GM12878 (cell line): ENCODE measurements around the gene PRRG1. TPM values are rescaled to one million over a fixed set of nuclear protein-coding genes. Genes with fewer than 3 reads are reported as not detected.
"Not testable (repeated sequence)": the region's sequence is repeated elsewhere in the genome, so short reads cannot be mapped to it uniquely, and the experiment has no call there.

Source experiments
- ATAC-seq: fragments of 200-7000 bp; cut with Tn5 transposase; 3 replicates; pipeline ENCODE4 v1.9.1; 2020; ENCODE audit warnings: mild to moderate bottlenecking, moderate library complexity
- BruUV-seq: library from RNA; stranded (reverse); fragments of 400-500 nt; replicated peaks from 2 replicates; lab custom pipeline; 2021; lab: Mats Ljungman, UMichigan
- CTCF ChIA-PET: fragments of 300-600 bp; sonication (Branson Sonifier 250); formaldehyde crosslinking; extraction: SDS; loops from one replicate; lab custom pipeline; 2021; ENCODE audit warnings: inconsistent platforms; lab: Yijun Ruan, JAX
- POLR2A ChIA-PET: fragments of 350-600 bp; formaldehyde crosslinking; extraction: SDS; loops from one replicate; lab custom pipeline; 2021; ENCODE audit warnings: inconsistent platforms; lab: Charles Lee
- RAD21 ChIA-PET: fragments of 300-600 bp; sonication (Branson Sonifier 250); formaldehyde crosslinking; loops from one replicate; lab custom pipeline; 2023; ENCODE audit warnings: antibody characterized with exemption; ENCODE audit not compliant: unreplicated experiment; lab: Charles Lee
- SMC1A ChIA-PET: fragments of 300-600 bp; sonication (Branson Sonifier 250); formaldehyde crosslinking; loops from one replicate; lab custom pipeline; 2023; ENCODE audit not compliant: unreplicated experiment, uncharacterized antibody; lab: Charles Lee
- DNase-seq: peaks from one replicate; pipeline ENCODE4 v3.0.0-alpha.2; 2011; ENCODE audit warnings: low read depth, low spot score
- FAIRE-seq: peaks from 3 replicates; lab custom pipeline; 2011; peaks lifted over from hg19 to GRCh38; lab: Jason Lieb, UNC
- H2AFZ ChIP-seq: 2 replicates; pipeline ENCODE4 v1.6.0; 2011; ENCODE audit warnings: low read depth, low read length, control low read depth; ENCODE audit not compliant: control insufficient read depth
- H3K27ac ChIP-seq: 2 replicates; pipeline ENCODE4 v1.5.1; 2011; ENCODE audit warnings: control low read depth; ENCODE audit not compliant: control insufficient read depth, insufficient read depth
- H3K27me3 ChIP-seq, 2 experiments: replicated peaks in 1 of 2; 2 replicates each; pipeline versions ENCODE4 v1.6.0 to v1.6.1; 2011; ENCODE audit warnings: low read length in 1 of 2; ENCODE audit not compliant: control insufficient read depth in 2 of 2, insufficient read depth in 2 of 2
- H3K36me3 ChIP-seq, 2 experiments: 2 replicates each; pipeline ENCODE4 v1.5.1; 2011; ENCODE audit warnings: low read length in 1 of 2; ENCODE audit not compliant: control insufficient read depth in 2 of 2, insufficient read depth in 2 of 2
- H3K4me1 ChIP-seq: 2 replicates; pipeline ENCODE4 v1.6.1; 2011; ENCODE audit warnings: mild to moderate bottlenecking, low read length, moderate library complexity, mixed read lengths; ENCODE audit not compliant: control insufficient read depth, insufficient read depth
- H3K4me2 ChIP-seq: 2 replicates; pipeline ENCODE4 v1.6.0; 2011; ENCODE audit warnings: control low read depth; ENCODE audit not compliant: control insufficient read depth, insufficient read depth
- H3K4me3 ChIP-seq: fragments of 200-600 bp; sonication (generic); 2 replicates; pipeline ENCODE4 v1.5.1; 2016
- H3K79me2 ChIP-seq: 2 replicates; pipeline ENCODE4 v1.6.0; 2011; ENCODE audit warnings: low read length; ENCODE audit not compliant: control insufficient read depth, insufficient read depth
- H3K9ac ChIP-seq: 2 replicates; pipeline ENCODE4 v1.8.0; 2011; ENCODE audit warnings: low read length, control low read depth, mixed read lengths; ENCODE audit not compliant: control insufficient read depth, insufficient read depth
- H3K9me3 ChIP-seq: replicated peaks from 3 replicates; pipeline ENCODE4 v1.5.1; 2011; ENCODE audit warnings: mild to moderate bottlenecking, low read length; ENCODE audit not compliant: control insufficient read depth, insufficient read depth
- H4K20me1 ChIP-seq: 2 replicates; pipeline ENCODE4 v1.6.0; 2011; ENCODE audit not compliant: control insufficient read depth, insufficient read depth
- ATF7 ChIP-seq: fragments of 450-650 bp; IDR thresholded peaks from 2 replicates; pipeline ENCODE4 v1.6.1; 2016; ENCODE audit warnings: low read depth, mild to moderate bottlenecking
- BMI1 ChIP-seq: fragments of 450-650 bp; IDR thresholded peaks from 2 replicates; pipeline ENCODE4 v1.6.1; 2016; ENCODE audit warnings: mild to moderate bottlenecking, moderate library complexity, borderline replicate concordance
- CBFB ChIP-seq: IDR thresholded peaks from 2 replicates; pipeline ENCODE4 v1.6.1; 2016; ENCODE audit warnings: antibody characterized with exemption, low read depth
- EZH2 ChIP-seq: IDR thresholded peaks from 2 replicates; pipeline ENCODE4 v1.6.1; 2012; ENCODE audit warnings: low read depth, mild to moderate bottlenecking, control low read depth, inconsistent platforms, low read length, borderline replicate concordance; ENCODE audit not compliant: control insufficient read depth
- GABPA ChIP-seq: IDR thresholded peaks from 2 replicates; pipeline ENCODE4 v1.6.1; 2014; ENCODE audit warnings: antibody characterized with exemption, low read depth, mild to moderate bottlenecking, inconsistent platforms
- GATAD2B ChIP-seq: fragments of 450-650 bp; conservative IDR thresholded peaks from 2 replicates; pipeline ENCODE4 v1.6.1; 2017; ENCODE audit warnings: low read depth, mild to moderate bottlenecking, moderate library complexity
- IKZF1 ChIP-seq: fragments of 450-650 bp; conservative IDR thresholded peaks from 2 replicates; pipeline ENCODE4 v1.6.1; 2017; ENCODE audit warnings: antibody characterized with exemption, mild to moderate bottlenecking
- KAT2A ChIP-seq: conservative IDR thresholded peaks from 2 replicates; pipeline ENCODE4 v1.6.1; 2011; ENCODE audit warnings: low read depth, low read length; ENCODE audit not compliant: control insufficient read depth
- NR2C2 ChIP-seq: IDR thresholded peaks from 2 replicates; pipeline ENCODE4 v1.6.1; 2011; ENCODE audit warnings: borderline replicate concordance, low read depth; ENCODE audit not compliant: control insufficient read depth, insufficient read length
- NR2F1 ChIP-seq: fragments of 450-650 bp; conservative IDR thresholded peaks from 2 replicates; pipeline ENCODE4 v1.6.1; 2017; ENCODE audit warnings: mild to moderate bottlenecking
- PML ChIP-seq: IDR thresholded peaks from 2 replicates; pipeline ENCODE4 v1.6.1; 2012; ENCODE audit warnings: low read length, inconsistent platforms
- RAD21 ChIP-seq: IDR thresholded peaks from 2 replicates; pipeline ENCODE4 v1.6.1; 2011; ENCODE audit warnings: mild to moderate bottlenecking, low read depth, low read length, moderate library complexity; ENCODE audit not compliant: insufficient read depth
- RELA ChIP-seq: fragments of 450-650 bp; IDR thresholded peaks from 2 replicates; pipeline ENCODE4 v1.8.0; 2014; ENCODE audit warnings: borderline replicate concordance; ENCODE audit not compliant: partially characterized antibody
- SMAD5 ChIP-seq: IDR thresholded peaks from 2 replicates; pipeline ENCODE4 v1.6.1; 2016; ENCODE audit warnings: antibody characterized with exemption, low read depth
- SUPT20H ChIP-seq: IDR thresholded peaks from 2 replicates; pipeline ENCODE4 v1.6.1; 2011; ENCODE audit warnings: low read depth, mild to moderate bottlenecking, low read length, moderate library complexity, borderline replicate concordance; ENCODE audit not compliant: control insufficient read depth
- TBL1XR1 ChIP-seq: IDR thresholded peaks from 2 replicates; pipeline ENCODE4 v1.6.1; 2012; ENCODE audit warnings: low read depth, low read length, improper control_type of control experiment
- WRNIP1 ChIP-seq: IDR thresholded peaks from 2 replicates; pipeline ENCODE4 v1.6.1; 2011; ENCODE audit warnings: low read depth, low read length, improper control_type of control experiment, borderline replicate concordance
- YBX1 ChIP-seq: fragments of 450-650 bp; IDR thresholded peaks from 2 replicates; pipeline ENCODE4 v1.6.1; 2016; ENCODE audit warnings: antibody characterized with exemption
- ZNF24 ChIP-seq: fragments of 450-650 bp; IDR thresholded peaks from 2 replicates; pipeline ENCODE4 v1.6.1; 2017; ENCODE audit warnings: antibody characterized with exemption, mild to moderate bottlenecking
- WGBS: methylation state at CpG from one replicate; pipeline ENCODE4 v1.1.6; 2016; ENCODE audit warnings: low lambda C conversion rate; ENCODE audit not compliant: insufficient replicate concordance, insufficient coverage; ENCODE audit errors: missing lambda C conversion rate; 5-methylcytosine and 5-hydroxymethylcytosine counted together
- in situ Hi-C: fragments of 300-500 bp; cut with MboI; formaldehyde crosslinking; loops from 9 replicates; pipeline ENCODE4 v1.14.3; 2018; ENCODE audit warnings: mixed read lengths
- intact Hi-C: fragments of 100-400 bp; cut with micrococcal nuclease; formaldehyde crosslinking; loops from one replicate; pipeline ENCODE4 v1.14.2; 2022; ENCODE audit not compliant: unreplicated experiment
- polyA plus RNA-seq, 11 experiments: library from polyadenylated mRNA; depleted of rRNA in 4 of 11; unstranded in 6 of 11; stranded (reverse) in 5 of 11; fragments of >200 nt; fragmentation: Nextera tagmentation in 4 of 11; fragmentation: Illumina TruSeq in 1 of 11; extraction: Ambion mirVana in 4 of 11; extraction: Trizol in 1 of 11; gene quantifications; 1 replicate in 1 of 11; 2 replicates in 10 of 11; pipeline versions ENCODE4 v1.2.1 to v1.2.3, GENCODE V29; 2011 to 2016; ENCODE audit warnings: inconsistent platforms in 2 of 11, missing spikeins in 2 of 11, low read depth in 1 of 11
- total RNA-seq, 4 experiments: library from RNA; depleted of rRNA in 3 of 4; stranded (reverse); fragments of >200 nt in 3 of 4; fragmentation: Illumina TruSeq in 1 of 4; extraction: Trizol in 1 of 4; gene quantifications; 2 replicates each; pipeline versions ENCODE4 v1.2.1 to v1.2.3, GENCODE V29; 2013 to 2021
- TF ChIP-seq, protein P1 (sequence below): IDR thresholded peaks from 2 replicates; pipeline ENCODE4 v1.6.1; 2011; ENCODE audit warnings: low read depth, mild to moderate bottlenecking, low read length, moderate library complexity, borderline replicate concordance; ENCODE audit errors: extremely low read depth

PRRG1 gene
- total and polyA plus RNA-seq, 10 of the 15 experiments (the other 5 are each of a cell fraction or from before 2014, with no cell fraction given), result not detected

DNA sequence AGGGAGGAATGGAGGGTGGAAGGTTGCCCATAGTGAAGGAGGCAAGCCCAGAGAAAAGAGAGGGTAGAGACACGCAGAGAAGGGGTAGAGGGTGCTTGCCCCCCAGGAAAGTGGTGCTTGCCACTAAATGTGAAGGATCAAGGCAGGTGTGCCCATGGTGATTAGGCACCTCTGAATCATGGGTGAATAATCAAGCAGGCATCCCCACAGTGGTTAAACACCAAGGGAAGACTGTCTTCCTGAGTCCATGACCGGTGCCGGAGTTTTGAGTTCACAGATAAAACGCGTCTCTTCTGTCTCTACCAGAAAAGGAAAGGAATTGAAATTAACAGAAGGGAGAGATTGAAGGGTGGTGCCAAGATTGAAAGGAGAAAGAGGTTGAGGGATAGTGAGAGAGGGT is 111.1 kb downstream of the PRRG1 start:
- H4K20me1 ChIP-seq, H3K27me3 ChIP-seq, in situ Hi-C loops, H3K79me2 ChIP-seq, BruUV-seq, RAD21 ChIA-PET, POLR2A ChIA-PET, H3K4me2 ChIP-seq, DNase-seq, FAIRE-seq, H3K4me3 ChIP-seq, H3K9me3 ChIP-seq, H3K4me1 ChIP-seq, ATAC-seq, intact Hi-C loops, CTCF ChIA-PET, H3K27ac ChIP-seq, SMC1A ChIA-PET, H3K9ac ChIP-seq, H3K36me3 ChIP-seq, H2AFZ ChIP-seq: not testable (repeated sequence)
- WGBS, result 64% methylated on average over 5 of the region's 5 CpGs

DNA sequence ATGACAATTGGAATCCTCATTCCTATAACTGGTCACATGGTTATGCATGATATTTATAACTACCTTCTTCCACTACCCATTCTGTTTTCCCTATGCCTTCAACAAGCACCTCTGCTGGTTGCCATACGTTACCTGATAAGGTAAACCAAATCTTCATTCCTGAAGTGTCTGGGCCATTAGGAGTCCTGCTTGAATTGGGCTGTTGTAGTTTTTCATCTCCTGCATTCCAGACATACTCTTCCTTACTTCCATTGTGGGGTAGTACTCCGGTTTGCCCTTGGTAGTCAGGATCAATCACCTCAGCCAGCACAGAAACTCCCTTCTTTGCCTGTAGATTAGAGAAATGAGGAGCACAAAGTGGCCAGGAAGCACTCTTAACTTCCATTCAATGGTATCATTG is 113.2 kb downstream of the PRRG1 start:
- WGBS, result 0% methylated on average over 2 of the region's 2 CpGs
- CTCF ChIA-PET, result no interaction called here
- H3K4me1 ChIP-seq, result no peaks in the 10 kb centered on the region
- H2AFZ ChIP-seq, result no peak overlapping the region
- FAIRE-seq (no peak), DNase-seq (no peak), ATAC-seq (no peak)
- SMC1A ChIA-PET, result no interaction called here
- no TSS peak for BruUV-seq
- no peaks in the 10 kb centered on the region for H3K79me2 ChIP-seq
- no peak overlapping the region for H3K4me3 ChIP-seq
- H3K4me2 ChIP-seq, result no peak overlapping the region
- no peaks in the 10 kb centered on the region for H4K20me1 ChIP-seq
- POLR2A ChIA-PET, result no interaction called here
- H3K9me3 ChIP-seq, result no peaks in the 10 kb centered on the region
- RAD21 ChIA-PET, result no interaction called here
- in situ Hi-C loops (no loop called here), intact Hi-C loops (no loop called here)
- H3K36me3 ChIP-seq, result no peaks in the 10 kb centered on the region
- H3K9ac ChIP-seq, result no peak overlapping the region
- H3K27me3 ChIP-seq, result no peaks in the 10 kb centered on the region; a peak in 1 of 4 replicates
- TF ChIP-seq YBX1 (no peak), NR2F1 (no peak), CBFB (no peak), RELA (no peak), ATF7 (no peak), SMAD5 (no peak), BMI1 (no peak), GABPA (no peak), EZH2 (no peak), PML (no peak), SUPT20H (no peak), ZNF24 (no peak), KAT2A (no peak), IKZF1 (no peak), GATAD2B (no peak), RAD21 (no peak), NR2C2 (no peak), TBL1XR1 (no peak), WRNIP1 (no peak)
- TF ChIP-seq, protein P1, sequence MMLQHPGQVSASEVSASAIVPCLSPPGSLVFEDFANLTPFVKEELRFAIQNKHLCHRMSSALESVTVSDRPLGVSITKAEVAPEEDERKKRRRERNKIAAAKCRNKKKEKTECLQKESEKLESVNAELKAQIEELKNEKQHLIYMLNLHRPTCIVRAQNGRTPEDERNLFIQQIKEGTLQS, result no peak
- H3K27ac ChIP-seq, result no peak overlapping the region
